ENCODE data around the gene TRAK1. TPM values are rescaled to one million over a fixed set of nuclear protein-coding genes. Genes with fewer than 3 reads are reported as not detected.

The TRAK1 gene
- total and polyA plus RNA-seq, 10 of the 15 experiments (the other 5 are each of a cell fraction or from before 2014, with no cell fraction given), result 6.6 to 46.2 (median 23.7) TPM

GRCh38 chr3:42122261-42123011 lies 31.3 kb downstream of the TRAK1 start:
- Histone ChIP-seq H3K9me3 (replicated peaks; ENCODE audit: control insufficient read depth, insufficient read depth, low read length) (no peaks in the 10 kb centered on the region), H3K36me3 (ENCODE audit: control insufficient read depth in 2 of 2, insufficient read depth in 2 of 2, low read length in 1 of 2) (peaks cover 1 to 7% of the 10 kb centered on the region in 2 experiments; a peak in 2 of 4 replicates), H3K4me1 (ENCODE audit: control insufficient read depth, insufficient read depth, low read length) (peaks cover 59% of the 10 kb centered on the region), H3K4me2 (ENCODE audit: control insufficient read depth, insufficient read depth) (peak overlapping the region; percentile 95), H3K79me2 (ENCODE audit: control insufficient read depth, insufficient read depth, low read length) (peaks cover 38% of the 10 kb centered on the region), H2AFZ (ENCODE audit: control insufficient read depth, low read depth, low read length) (no peak overlapping the region; the same call in 1 of the 2 replicates), H3K27ac (ENCODE audit: control insufficient read depth, insufficient read depth) (peak overlapping the region; percentile 91), H3K27me3 (replicated peaks in 1 of 2; ENCODE audit: control insufficient read depth in 2 of 2, insufficient read depth in 2 of 2, low read length in 1 of 2) (no peaks in the 10 kb centered on the region), H4K20me1 (ENCODE audit: control insufficient read depth, insufficient read depth) (no peaks in the 10 kb centered on the region), H3K9ac (ENCODE audit: control insufficient read depth, insufficient read depth, low read length) (peak overlapping the region; percentile 32), H3K4me3 (peak overlapping the region; percentile 36; the same call in 1 of the 2 replicates)
- no peak for TF ChIP-seq ZNF384 (IDR thresholded peaks at IDR 0.05; ENCODE audit: borderline replicate concordance, low read depth, low read length)
- TF ChIP-seq YY1 (IDR thresholded peaks at IDR 0.05; ENCODE audit: low read depth, low read length), result peak; percentile 34; the same call in 1 of the 2 replicates
- TF ChIP-seq YBX1 (IDR thresholded peaks at IDR 0.05), result no peak
- TF ChIP-seq PAX5 (IDR thresholded peaks at IDR 0.05; ENCODE audit: borderline replicate concordance, low read depth, low read length), result no peak
- SMC1A ChIA-PET (ENCODE audit: uncharacterized antibody, unreplicated experiment), result interaction anchor here (0.9 to 7.7 kb wide), 6 partner anchors 18 to 71 kb away, joined by 3 to 105 read pairs (median 4); no protein-coding TSS in a partner anchor
- in situ Hi-C loops (cut with MboI), result loop anchor here (5.0 to 25.0 kb wide), 4 partner anchors 105 to 1785 kb away; no protein-coding TSS in a partner anchor
- peak; percentile 46 for ATAC-seq
- intact Hi-C loops (cut with micrococcal nuclease; ENCODE audit: unreplicated experiment), result no loop called here
- 62% methylated on average over 4 of the region's 4 CpGs for WGBS (ENCODE audit: insufficient coverage, insufficient replicate concordance, low lambda C conversion rate, missing lambda C conversion rate)
- CTCF ChIA-PET, result interaction anchor here (1.0 to 7.6 kb wide), 6 partner anchors 68 to 321 kb away, joined by 3 to 159 read pairs (median 4); no protein-coding TSS in a partner anchor
- BruUV-seq (replicated peaks), result no TSS peak
- peak; percentile 18 for FAIRE-seq
- peak; percentile 58 for DNase-seq (ENCODE audit: low read depth, low spot score)
- RAD21 ChIA-PET (ENCODE audit: unreplicated experiment), result interaction anchor here (0.9 to 1.4 kb wide), 4 partner anchors 69 to 108 kb away, joined by 3 to 6 read pairs (median 4); no protein-coding TSS in a partner anchor
- POLR2A ChIA-PET, result interaction anchor here (0.8 to 1.6 kb wide), 2 partner anchors 17 to 91 kb away, joined by 4 read pairs; no protein-coding TSS in a partner anchor

Measured in GM12878 (cell line).